GM21786 (cell line): ENCODE measurements around the gene FXYD7.
"Not testable (repeated sequence)": the region's sequence is repeated elsewhere in the genome, so short reads cannot be mapped to it uniquely, and the experiment has no call there.

Experiments used
- ATAC-seq: cut with Tn5 transposase; IDR thresholded peaks from one replicate; pipeline ENCODE4 v1.9.1; 2021; ENCODE audit not compliant: unreplicated experiment

The FXYD7 gene

GRCh38 chr19:35125749-35126623 is 17.1 kb upstream of the FXYD7 start:
- ATAC-seq: no peak

- ATAC-seq: no peak
Measured at GRCh38 chr19:35126624-35126959, 16.5 kb upstream of the FXYD7 start.

- ATAC-seq: no peak
Measured at GRCh38 chr19:35127871-35128270, 15.2 kb upstream of the FXYD7 start.

- ATAC-seq: no peak
Measured at GRCh38 chr19:35128398-35129057, 14.5 kb upstream of the FXYD7 start.

- not testable (repeated sequence) for ATAC-seq
Measured at GRCh38 chr19:35129724-35130274, 13.3 kb upstream of the FXYD7 start.

- ATAC-seq: no peak
Measured at GRCh38 chr19:35130761-35131720, 12.0 kb upstream of the FXYD7 start.

- ATAC-seq: no peak
Measured at GRCh38 chr19:35132254-35132653, 10.8 kb upstream of the FXYD7 start.

GRCh38 chr19:35133826-35134225 is 9.2 kb upstream of the FXYD7 start:
- no peak for ATAC-seq

- ATAC-seq: no peak
Measured at GRCh38 chr19:35134601-35135242, 8.3 kb upstream of the FXYD7 start, which contains the start of gene LGI4. LGI4 (minus strand) TSS chr19:35135059; CDS start chr19:35134680, 379 bp downstream.

GRCh38 chr19:35135389-35135909 is 7.6 kb upstream of the FXYD7 start:
- no peak for ATAC-seq

- no peak for ATAC-seq
Measured at GRCh38 chr19:35136231-35136630, 6.8 kb upstream of the FXYD7 start.

GRCh38 chr19:35136977-35137702 is 5.9 kb upstream of the FXYD7 start:
- ATAC-seq: no peak

- ATAC-seq: no peak
Measured at GRCh38 chr19:35138305-35138892, 4.7 kb upstream of the FXYD7 start, which contains the start of gene FXYD1. FXYD1 (plus strand) TSS chr19:35138824; CDS start chr19:35140080, 1,256 bp downstream.

- ATAC-seq: no peak
Measured at GRCh38 chr19:35140207-35140961, 2.7 kb upstream of the FXYD7 start.

- peak; percentile 46 for ATAC-seq
Measured at GRCh38 chr19:35140962-35141836, 1.9 kb upstream of the FXYD7 start.

- no peak for ATAC-seq
Measured at GRCh38 chr19:35141837-35142605, 1.0 kb upstream of the FXYD7 start.
